ENCODE data around the gene DHRS1. TPM values are rescaled to one million over a fixed set of nuclear protein-coding genes. Genes with fewer than 3 reads are reported as not detected.

The DHRS1 gene
- total and polyA plus RNA-seq, 2 of the 4 experiments (the other 2 are of a cell fraction): 15.8 to 38.6 TPM

DNA sequence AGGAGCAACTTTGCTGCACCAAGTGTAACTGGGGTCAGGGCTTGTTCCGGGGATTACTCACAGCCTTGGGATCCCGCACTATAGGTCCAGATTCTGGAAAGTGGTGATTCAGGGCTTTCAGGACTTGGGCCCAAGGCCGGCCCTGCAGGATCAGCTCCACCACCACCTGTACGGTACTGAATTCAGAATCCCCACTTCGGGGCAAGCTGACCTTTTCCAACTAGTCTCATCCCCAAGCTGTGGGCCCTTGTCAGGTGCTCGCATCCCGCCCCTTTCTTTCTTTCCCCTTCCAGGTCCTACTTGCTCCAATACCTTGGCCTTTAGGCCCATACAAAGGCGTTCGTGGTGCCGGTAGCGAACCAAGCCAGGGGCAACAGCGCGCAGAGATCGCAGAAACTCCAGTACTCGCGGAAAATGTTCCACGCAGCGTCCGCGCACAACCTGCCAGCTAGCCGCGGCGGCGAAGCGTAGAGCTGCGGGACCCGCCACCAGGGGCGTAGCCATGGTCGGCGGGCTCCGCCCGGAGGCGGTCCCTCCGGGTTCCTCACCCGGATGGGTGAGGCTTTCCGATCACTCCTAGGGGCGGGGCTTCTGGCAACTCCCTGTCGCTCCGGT lies 57.6 kb downstream of the DHRS1 start:
- POLR2A ChIA-PET (ENCODE audit: unreplicated experiment): interaction anchor here (0.6 to 1.3 kb wide), 4 partner anchors 8 to 55 kb away, joined by 3 to 7 read pairs (median 4); partner anchors contain the start of gene TM9SF1
- Histone ChIP-seq H3K9me1 (ENCODE audit: insufficient read depth, low read length) (peaks cover 21% of the 10 kb centered on the region), H3K4me1 (ENCODE audit: control insufficient read depth, insufficient read depth, low read length) (peaks cover 13% of the 10 kb centered on the region), H4K5ac (ENCODE audit: low read depth, low read length) (peak overlapping the region; percentile 66), H3K36me3 (ENCODE audit: control insufficient read depth, insufficient read depth, low read length) (peaks cover 34% of the 10 kb centered on the region), H4K20me1 (ENCODE audit: insufficient read depth, low read length) (peaks cover 4% of the 10 kb centered on the region), H2BK20ac (ENCODE audit: low read depth, low read length) (no peak overlapping the region), H4K8ac (ENCODE audit: low read depth in 2 of 2, low read length in 2 of 2) (peak overlapping the region; percentile 91 to 92), H2BK5ac (ENCODE audit: low read depth, low read length, poor library complexity, severe bottlenecking) (peak overlapping the region; percentile 88), H3K79me1 (ENCODE audit: low read depth in 1 of 2, low read length in 2 of 2) (peaks cover 27 to 51% of the 10 kb centered on the region in 2 experiments), H3K18ac (ENCODE audit: low read depth, low read length) (peak overlapping the region; percentile 8; the same call in 1 of the 2 replicates), H3K9me3 (ENCODE audit: control insufficient read depth, insufficient read depth, low read length) (no peaks in the 10 kb centered on the region), H3K14ac (replicated peaks; ENCODE audit: low read depth, low read length) (peak overlapping the region; percentile 95), H2BK120ac (ENCODE audit: low read depth, low read length) (peak overlapping the region; percentile 79), H3K4me2 (ENCODE audit: low read depth, low read length) (peak overlapping the region; percentile 80), H4K91ac (ENCODE audit: insufficient read depth, low read depth, low read length) (peak overlapping the region; percentile 96), H3K27ac (ENCODE audit: insufficient read depth, low read length) (peak overlapping the region; percentile 90), H3K9ac (ENCODE audit: low read depth, low read length) (peak overlapping the region; percentile 81), H2AFZ (replicated peaks; ENCODE audit: low read length, poor library complexity) (peak overlapping the region; percentile 99), H3K4me3 (ENCODE audit: insufficient read depth, low read depth, low read length) (peak overlapping the region; percentile 82), H3K23ac (ENCODE audit: low read depth, low read length) (peak overlapping the region; percentile 85), H3K4ac (ENCODE audit: low read depth, low read length) (peak overlapping the region; percentile 88), H2AK9ac (replicated peaks; ENCODE audit: low read depth, low read length, poor library complexity) (peak overlapping the region; percentile 87), H2AK5ac (ENCODE audit: low read depth, low read length) (peak overlapping the region; percentile 45; the same call in 1 of the 2 replicates), H3K27me3 (ENCODE audit: control insufficient read depth, insufficient read depth, low read length) (no peaks in the 10 kb centered on the region), H2BK15ac (ENCODE audit: low read depth, low read length) (peak overlapping the region; percentile 50; the same call in 1 of the 3 replicates), H3K56ac (ENCODE audit: extremely low read depth, insufficient read depth, low read length) (peak overlapping the region; percentile 89)
- 1% methylated on average over 12 of the region's 39 CpGs; no CpG with 5 or more reads in 1 of the 2 experiments for WGBS, 2 experiments (ENCODE audit: extremely low coverage in 2 of 2, insufficient read length in 1 of 2)
- TSS peak; percentile 47 for BruUV-seq (replicated peaks)
- DNase-seq: peak; percentile 89
- CTCF ChIA-PET: interaction anchor here (0.6 to 2.5 kb wide), 9 partner anchors 10 to 898 kb away, joined by 3 to 23 read pairs (median 6); partner anchors contain the start of genes CIDEB and RABGGTA
- ATAC-seq (ENCODE audit: low read depth): peak; percentile 93
- in situ Hi-C loops (cut with MboI; ENCODE audit: low sequenced_read_pairs): loop anchor here (5.0 kb wide), 1 partner anchor 55 kb away; the partner anchor contains the start of genes DHRS1 and NOP9
- intact Hi-C loops (cut with micrococcal nuclease): loop anchor here (1.0 to 5.0 kb wide), 5 partner anchors 29 to 230 kb away; partner anchors contain the start of genes DHRS1, NOP9, RABGGTA and TM9SF1
- TF ChIP-seq MXI1 (IDR thresholded peaks at IDR 0.05; ENCODE audit: borderline replicate concordance, low read depth, low read length) (no peak), CHD1 (IDR thresholded peaks at IDR 0.05; ENCODE audit: low read depth, low read length) (no peak), RAD21 (IDR thresholded peaks at IDR 0.05; ENCODE audit: low read length) (no peak), MAZ (IDR thresholded peaks at IDR 0.05; ENCODE audit: borderline replicate concordance, low read depth, low read length) (no peak), SMC3 (IDR thresholded peaks at IDR 0.05; ENCODE audit: low read depth, low read length) (no peak), MAFK (IDR thresholded peaks at IDR 0.05; ENCODE audit: low read depth, low read length) (0 out of 2 replicates have a peak, but pooled peaks have one; percentile 29), POLR2A (IDR thresholded peaks at IDR 0.05; ENCODE audit: low read depth, low read length) (no peak), RCOR1 (IDR thresholded peaks at IDR 0.05; ENCODE audit: insufficient replicate concordance, low read length) (no peak), BHLHE40 (IDR thresholded peaks at IDR 0.05; ENCODE audit: low read depth, low read length) (no peak), ELK1 (IDR thresholded peaks at IDR 0.05; ENCODE audit: borderline replicate concordance, low read depth, low read length) (no peak), NFE2L2 (IDR thresholded peaks at IDR 0.05; ENCODE audit: low read depth, low read length) (no peak), RFX5 (IDR thresholded peaks at IDR 0.05; ENCODE audit: low read depth, low read length) (no peak)
- TF ChIP-seq, protein P1, sequence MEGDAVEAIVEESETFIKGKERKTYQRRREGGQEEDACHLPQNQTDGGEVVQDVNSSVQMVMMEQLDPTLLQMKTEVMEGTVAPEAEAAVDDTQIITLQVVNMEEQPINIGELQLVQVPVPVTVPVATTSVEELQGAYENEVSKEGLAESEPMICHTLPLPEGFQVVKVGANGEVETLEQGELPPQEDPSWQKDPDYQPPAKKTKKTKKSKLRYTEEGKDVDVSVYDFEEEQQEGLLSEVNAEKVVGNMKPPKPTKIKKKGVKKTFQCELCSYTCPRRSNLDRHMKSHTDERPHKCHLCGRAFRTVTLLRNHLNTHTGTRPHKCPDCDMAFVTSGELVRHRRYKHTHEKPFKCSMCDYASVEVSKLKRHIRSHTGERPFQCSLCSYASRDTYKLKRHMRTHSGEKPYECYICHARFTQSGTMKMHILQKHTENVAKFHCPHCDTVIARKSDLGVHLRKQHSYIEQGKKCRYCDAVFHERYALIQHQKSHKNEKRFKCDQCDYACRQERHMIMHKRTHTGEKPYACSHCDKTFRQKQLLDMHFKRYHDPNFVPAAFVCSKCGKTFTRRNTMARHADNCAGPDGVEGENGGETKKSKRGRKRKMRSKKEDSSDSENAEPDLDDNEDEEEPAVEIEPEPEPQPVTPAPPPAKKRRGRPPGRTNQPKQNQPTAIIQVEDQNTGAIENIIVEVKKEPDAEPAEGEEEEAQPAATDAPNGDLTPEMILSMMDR (conservative IDR thresholded peaks at IDR 0.05; ENCODE audit: low read depth, low read length): peak; percentile 45
- dilution Hi-C loops (cut with HindIII; ENCODE audit: low sequenced_read_pairs, unreplicated experiment): no loop called here
